Central memory CD8-positive, alpha-beta T cell (primary cell): ENCODE data around the gene MTUS2.
"Not testable (repeated sequence)": the region's sequence is repeated elsewhere in the genome, so short reads cannot be mapped to it uniquely, and the experiment has no call there.

Experiments
- ATAC-seq: fragments of 150-1000 bp; cut with Tn5 transposase; replicated peaks from 2 replicates; pipeline ENCODE4 v1.10.0; 2022; ENCODE audit warnings: mild to moderate bottlenecking, moderate FRiP score, moderate number of reproducible peaks; ENCODE audit not compliant: poor library complexity, severe bottlenecking; ENCODE audit errors: extremely low read depth
- DNase-seq, 2 donors: peaks; one replicate each; pipeline ENCODE4 v3.0.0; 2021; ENCODE audit warnings: low spot score in 2 of 2
- H3K27ac Mint-ChIP-seq: one replicate; pipeline ENCODE4 v1.8.0; 2022; ENCODE audit warnings: low read depth, mild to moderate bottlenecking, moderate library complexity, mixed read lengths
- H3K27me3 Mint-ChIP-seq: one replicate; pipeline ENCODE4 v1.8.0; 2022; ENCODE audit warnings: mixed read lengths
- H3K36me3 Mint-ChIP-seq: one replicate; pipeline ENCODE4 v1.8.0; 2022; ENCODE audit warnings: mild to moderate bottlenecking, moderate library complexity, mixed read lengths; ENCODE audit not compliant: insufficient read depth
- H3K4me1 Mint-ChIP-seq: one replicate; pipeline ENCODE4 v1.8.0; 2022; ENCODE audit warnings: mixed read lengths
- H3K4me3 Mint-ChIP-seq: one replicate; pipeline ENCODE4 v1.8.0; 2022; ENCODE audit warnings: mild to moderate bottlenecking, moderate library complexity, mixed read lengths
- H3K9me3 Mint-ChIP-seq: one replicate; pipeline ENCODE4 v1.8.0; 2022; ENCODE audit warnings: mixed read lengths

The MTUS2 gene

GRCh38 chr13:29315847-29316246 is 495.7 kb downstream of the MTUS2 start:
- Mint-ChIP-seq H3K4me1 (no peaks in the 10 kb centered on the region), H3K9me3 (no peaks in the 10 kb centered on the region), H3K36me3 (no peaks in the 10 kb centered on the region), H3K27ac (no peak overlapping the region), H3K27me3 (peaks cover 11% of the 10 kb centered on the region), H3K4me3 (no peak overlapping the region)
- ATAC-seq (no peak), DNase-seq (no peak)

- H3K9me3 Mint-ChIP-seq = peaks cover 7% of the 10 kb centered on the region
- DNase-seq = no peak
- no peak overlapping the region for H3K27ac Mint-ChIP-seq
Observed at GRCh38 chr13:29317828-29318227, 497.7 kb downstream of the MTUS2 start.

GRCh38 chr13:29318741-29319140 is 498.6 kb downstream of the MTUS2 start:
- Mint-ChIP-seq H3K27me3 (peaks cover 11% of the 10 kb centered on the region), H3K36me3 (no peaks in the 10 kb centered on the region), H3K9me3 (peaks cover 7% of the 10 kb centered on the region), H3K27ac (no peak overlapping the region), H3K4me1 (no peaks in the 10 kb centered on the region), H3K4me3 (no peak overlapping the region)
- ATAC-seq (no peak), DNase-seq (no peak)

More at GRCh38 chr13:29317828-29318227, 497.7 kb downstream of the MTUS2 start:
- Mint-ChIP-seq H3K4me3 (no peak overlapping the region), H3K36me3 (no peaks in the 10 kb centered on the region), H3K27me3 (peaks cover 11% of the 10 kb centered on the region), H3K4me1 (no peaks in the 10 kb centered on the region)
- no peak for ATAC-seq

GRCh38 chr13:29319451-29319850 is 499.3 kb downstream of the MTUS2 start:
- Mint-ChIP-seq H3K27me3 (peaks cover 11% of the 10 kb centered on the region), H3K9me3 (peaks cover 7% of the 10 kb centered on the region), H3K36me3 (no peaks in the 10 kb centered on the region), H3K4me1 (no peaks in the 10 kb centered on the region), H3K4me3 (no peak overlapping the region), H3K27ac (no peak overlapping the region)
- no peak for ATAC-seq
- DNase-seq = no peak

GRCh38 chr13:29323954-29324353 is 503.8 kb downstream of the MTUS2 start:
- Mint-ChIP-seq H3K4me3 (no peak overlapping the region), H3K27me3 (peaks cover 11% of the 10 kb centered on the region), H3K36me3 (no peaks in the 10 kb centered on the region), H3K9me3 (peaks cover 7% of the 10 kb centered on the region), H3K4me1 (no peaks in the 10 kb centered on the region), H3K27ac (no peak overlapping the region)
- ATAC-seq (no peak), DNase-seq (no peak)

GRCh38 chr13:29324601-29325000 is 504.5 kb downstream of the MTUS2 start:
- Mint-ChIP-seq H3K4me3 (no peak overlapping the region), H3K9me3 (peaks cover 7% of the 10 kb centered on the region), H3K36me3 (no peaks in the 10 kb centered on the region), H3K27ac (no peak overlapping the region), H3K27me3 (peaks cover 9% of the 10 kb centered on the region), H3K4me1 (no peaks in the 10 kb centered on the region)
- DNase-seq = no peak
- ATAC-seq = no peak

- H3K27me3 Mint-ChIP-seq = peaks cover 10% of the 10 kb centered on the region
- H3K27ac Mint-ChIP-seq = no peak overlapping the region
- no peak overlapping the region for H3K4me3 Mint-ChIP-seq
- no peaks in the 10 kb centered on the region for H3K36me3 Mint-ChIP-seq
- ATAC-seq (no peak), DNase-seq (no peak)
- H3K9me3 Mint-ChIP-seq = peaks cover 8% of the 10 kb centered on the region
- no peaks in the 10 kb centered on the region for H3K4me1 Mint-ChIP-seq
Observed at GRCh38 chr13:29328501-29328900, 508.4 kb downstream of the MTUS2 start.

- Mint-ChIP-seq H3K27ac (no peak overlapping the region), H3K36me3 (no peaks in the 10 kb centered on the region), H3K4me3 (no peak overlapping the region), H3K4me1 (no peaks in the 10 kb centered on the region), H3K27me3 (peaks cover 11% of the 10 kb centered on the region), H3K9me3 (peaks cover 6% of the 10 kb centered on the region)
- DNase-seq = no peak
- ATAC-seq = no peak
Observed at GRCh38 chr13:29336356-29336755, 516.2 kb downstream of the MTUS2 start.

GRCh38 chr13:29339386-29340272 is 519.5 kb downstream of the MTUS2 start:
- Mint-ChIP-seq H3K27me3 (peaks cover under 1% of the 10 kb centered on the region), H3K4me1 (no peaks in the 10 kb centered on the region), H3K36me3 (no peaks in the 10 kb centered on the region), H3K9me3 (peaks cover 13% of the 10 kb centered on the region), H3K27ac (no peak overlapping the region), H3K4me3 (no peak overlapping the region)
- ATAC-seq (no peak), DNase-seq (no peak)

GRCh38 chr13:29345860-29346582 is 525.9 kb downstream of the MTUS2 start:
- not testable (repeated sequence) for H3K27ac Mint-ChIP-seq, H3K9me3 Mint-ChIP-seq, H3K36me3 Mint-ChIP-seq, H3K4me3 Mint-ChIP-seq, ATAC-seq, DNase-seq, H3K4me1 Mint-ChIP-seq
- H3K27me3 Mint-ChIP-seq = peaks cover 28% of the 10 kb centered on the region

- no peaks in the 10 kb centered on the region for H3K36me3 Mint-ChIP-seq
- ATAC-seq (no peak), DNase-seq (no peak)
- H3K27me3 Mint-ChIP-seq = peaks cover 73% of the 10 kb centered on the region
- no peaks in the 10 kb centered on the region for H3K9me3 Mint-ChIP-seq
- H3K4me1 Mint-ChIP-seq = no peaks in the 10 kb centered on the region
- no peak overlapping the region for H3K27ac Mint-ChIP-seq
- no peak overlapping the region for H3K4me3 Mint-ChIP-seq
Observed at GRCh38 chr13:29355029-29355428, 534.9 kb downstream of the MTUS2 start.

- no peaks in the 10 kb centered on the region for H3K36me3 Mint-ChIP-seq
- no peak for DNase-seq
- ATAC-seq = no peak
- no peaks in the 10 kb centered on the region for H3K9me3 Mint-ChIP-seq
- H3K27me3 Mint-ChIP-seq = peaks cover 46% of the 10 kb centered on the region
- no peaks in the 10 kb centered on the region for H3K4me1 Mint-ChIP-seq
- H3K27ac Mint-ChIP-seq = no peak overlapping the region
- no peak overlapping the region for H3K4me3 Mint-ChIP-seq
Observed at GRCh38 chr13:29359181-29359580, 539.0 kb downstream of the MTUS2 start.

- DNase-seq (no peak), ATAC-seq (no peak)
- H3K4me1 Mint-ChIP-seq = no peaks in the 10 kb centered on the region
- H3K36me3 Mint-ChIP-seq = no peaks in the 10 kb centered on the region
- H3K9me3 Mint-ChIP-seq = no peaks in the 10 kb centered on the region
- no peak overlapping the region for H3K27ac Mint-ChIP-seq
- H3K27me3 Mint-ChIP-seq = peaks cover 28% of the 10 kb centered on the region
- no peak overlapping the region for H3K4me3 Mint-ChIP-seq
Observed at GRCh38 chr13:29361716-29362115, 541.6 kb downstream of the MTUS2 start.
